HuH-7.5 (cell line): ENCODE measurements around the gene NSUN2.
A peak's percentile ranks its signal among the peaks of the same experiment; 100 is the strongest.
"Not testable (repeated sequence)": the region's sequence is repeated elsewhere in the genome, so short reads cannot be mapped to it uniquely, and the experiment has no call there.

Experiments used
- DNase-seq: peaks from one replicate; pipeline ENCODE4 v3.0.0; 2011; ENCODE audit warnings: low spot score

NSUN2 gene

DNA sequence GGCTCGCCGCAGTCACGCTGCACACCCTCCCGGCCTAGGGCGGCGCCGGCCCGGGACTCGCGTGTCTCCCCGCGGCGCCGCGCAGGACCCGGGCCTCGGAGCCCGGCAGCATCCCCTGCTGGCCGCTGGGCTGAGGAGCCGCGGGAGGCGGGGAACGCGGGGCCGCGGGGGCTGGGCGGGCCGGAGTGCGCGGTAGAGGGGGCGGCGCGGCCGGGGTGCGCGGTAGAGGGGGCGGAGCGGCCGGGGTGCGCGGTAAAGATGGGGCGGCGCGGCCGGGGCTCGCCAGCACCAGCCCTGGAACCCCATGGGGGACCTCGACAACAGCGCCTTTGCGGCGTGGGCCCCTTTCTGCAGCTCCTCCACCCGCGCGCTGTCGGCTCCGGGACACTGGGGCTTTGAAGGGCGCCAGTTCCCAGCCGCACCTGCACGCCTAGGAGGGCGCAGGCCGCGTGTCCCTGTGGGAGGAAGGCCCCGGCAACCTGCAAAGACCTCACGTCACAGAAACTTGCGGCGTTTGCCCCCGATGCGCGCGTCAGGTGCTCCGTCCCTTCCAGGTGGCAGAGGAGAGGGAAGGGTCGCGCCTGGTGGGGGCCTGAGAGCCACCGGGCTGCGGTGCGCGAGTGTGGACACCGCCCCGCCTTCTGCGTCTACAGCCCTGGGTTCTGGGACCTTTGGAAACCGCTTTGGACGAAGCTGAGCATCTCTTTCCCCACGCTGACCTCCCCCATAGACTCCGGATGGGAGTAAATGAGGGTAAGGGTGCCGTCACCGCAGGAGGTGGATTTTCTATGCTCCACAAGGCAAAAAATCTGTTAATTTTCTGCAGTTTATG is 49.6 kb downstream of the NSUN2 start:
- DNase-seq = peak; percentile 58

- no peak for DNase-seq
Measured at GRCh38 chr5:6582507-6583048, 50.3 kb downstream of the NSUN2 start.

DNA sequence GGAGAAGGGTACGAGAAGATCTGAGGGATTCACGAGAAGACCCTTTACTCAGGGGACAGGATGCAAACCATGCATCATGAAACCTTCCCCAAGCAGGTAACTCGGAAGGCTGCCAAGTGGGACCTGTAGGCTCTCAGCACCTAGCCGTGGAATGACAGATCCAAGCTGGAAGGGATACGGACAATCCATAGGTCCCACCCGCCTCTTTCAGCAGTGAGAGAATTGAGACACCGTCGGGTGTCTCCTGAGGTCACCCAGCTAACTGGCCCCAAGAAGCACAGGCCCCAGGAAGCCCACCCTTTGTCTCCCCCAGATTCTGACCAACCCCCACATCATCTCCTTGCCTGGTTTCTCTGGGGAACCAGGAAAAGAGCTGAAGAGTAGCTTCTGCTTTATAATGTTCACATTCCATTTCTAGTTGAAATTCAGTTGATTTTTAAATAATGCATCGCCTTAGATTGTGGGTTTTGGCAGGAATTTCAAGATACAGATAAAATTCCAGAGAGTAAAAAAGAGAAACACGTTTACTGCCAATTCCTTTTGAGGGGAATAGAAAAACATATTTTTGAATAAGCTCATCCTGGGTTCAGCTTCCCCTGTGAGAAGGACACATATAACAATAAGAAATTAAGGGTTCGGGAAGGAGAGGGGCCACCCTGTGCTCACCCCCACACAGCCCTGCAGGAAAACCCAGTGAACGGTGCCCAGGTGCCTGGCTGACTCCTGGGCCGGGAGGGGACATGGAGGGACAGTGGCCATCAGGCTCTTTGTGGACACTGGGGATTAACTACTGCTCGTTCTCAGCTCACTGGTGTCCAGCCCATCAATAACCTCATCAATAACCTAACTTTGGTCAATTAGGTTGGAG is 51.1 kb downstream of the NSUN2 start:
- no peak for DNase-seq

DNA sequence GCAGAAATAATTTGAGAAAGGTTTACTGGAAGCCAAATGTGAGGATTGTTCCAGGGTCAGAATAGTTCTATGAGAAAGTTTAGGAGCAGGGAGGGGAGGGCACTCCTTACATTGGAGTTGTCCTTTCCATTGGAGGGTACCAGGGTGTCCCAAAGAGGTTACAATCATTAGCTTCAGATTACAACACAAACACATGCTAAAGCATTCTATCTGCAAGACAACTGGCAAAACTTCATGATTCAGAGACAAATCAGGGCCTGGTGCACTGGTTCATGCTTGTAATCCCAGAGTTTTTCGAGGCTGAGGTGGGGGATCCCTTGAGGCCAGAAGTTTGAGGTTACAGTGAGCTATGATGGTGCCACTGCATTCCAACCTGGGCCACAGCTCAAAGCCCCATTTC is 51.8 kb downstream of the NSUN2 start:
- no peak for DNase-seq

DNA sequence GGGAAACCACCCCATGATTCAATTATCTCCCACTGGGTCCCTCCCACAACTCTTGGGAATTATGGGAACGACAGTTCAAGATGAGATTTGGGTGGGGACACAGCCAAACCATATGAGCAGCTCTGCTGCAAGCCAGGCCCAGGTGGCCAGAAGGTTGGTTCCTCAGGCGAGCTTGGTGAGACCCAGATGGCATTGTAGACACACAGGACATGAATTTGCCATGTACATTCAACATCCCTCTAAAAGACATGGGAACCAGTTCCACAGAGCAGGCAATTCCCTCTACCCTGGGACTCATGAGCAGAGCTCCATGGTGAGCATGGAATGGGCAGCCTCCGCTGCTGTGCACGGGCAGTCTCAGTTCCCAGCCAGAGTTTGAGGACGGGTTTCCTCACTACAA is 53.3 kb downstream of the NSUN2 start:
- DNase-seq = no peak

DNA sequence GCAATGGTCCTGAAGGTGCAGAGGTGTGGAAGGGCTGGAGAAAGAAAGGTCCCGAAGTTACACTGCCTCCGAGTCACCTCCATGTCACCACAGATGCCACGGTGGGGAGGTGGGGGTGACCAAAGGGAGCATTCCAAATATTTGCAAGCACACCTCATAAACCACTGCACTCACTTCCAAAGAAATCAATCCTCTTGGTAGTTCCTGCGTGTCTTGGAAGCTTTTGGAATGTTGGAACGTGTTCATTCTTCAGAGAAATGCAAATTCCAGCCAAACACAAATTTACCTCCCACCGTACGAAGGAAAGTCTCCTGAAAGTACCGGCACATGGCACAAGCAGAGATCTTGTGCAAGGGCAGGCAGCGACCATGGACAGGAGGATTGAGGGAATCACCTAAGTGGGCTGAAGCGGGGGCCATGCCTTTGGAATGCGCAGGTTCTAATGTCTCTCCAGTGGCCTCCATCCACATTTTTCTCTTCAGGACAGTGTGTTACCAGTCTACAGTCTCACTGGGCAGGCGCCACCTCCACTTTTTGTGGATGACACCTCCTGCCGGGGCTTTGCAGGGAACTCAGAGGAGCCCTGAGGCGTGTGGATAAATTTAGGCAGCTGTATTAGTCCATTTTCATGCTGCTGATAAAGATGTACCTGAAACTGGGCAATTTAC is 54.0 kb downstream of the NSUN2 start:
- DNase-seq = no peak

GRCh38 chr5:6576861-6577501 is 55.9 kb downstream of the NSUN2 start:
- DNase-seq = peak; percentile 52

- no peak for DNase-seq
Measured at GRCh38 chr5:6574537-6575245, 58.2 kb downstream of the NSUN2 start.

DNA sequence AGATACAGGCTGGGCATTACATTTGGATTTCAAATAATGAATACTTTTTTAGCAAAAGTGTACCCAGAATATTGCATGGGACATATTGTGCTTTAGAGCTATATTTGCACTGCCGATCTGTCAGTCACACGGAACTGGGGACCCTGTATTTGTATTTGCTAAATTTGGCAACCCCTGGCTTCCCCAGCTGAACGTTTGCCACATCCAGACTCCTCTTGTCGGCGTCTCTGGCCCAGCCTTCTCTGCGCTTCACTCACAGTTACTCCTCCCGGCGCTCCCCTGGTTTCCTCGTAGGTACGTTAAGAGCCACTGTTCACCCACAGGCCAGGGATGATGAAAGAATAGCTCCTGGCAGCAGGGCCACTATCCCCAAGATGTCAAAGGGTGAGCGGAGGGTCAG is 58.7 kb downstream of the NSUN2 start:
- DNase-seq = no peak

GRCh38 chr5:6573651-6574101 is 59.2 kb downstream of the NSUN2 start:
- DNase-seq = no peak

- DNase-seq = no peak
Measured at GRCh38 chr5:6572825-6573380, 59.9 kb downstream of the NSUN2 start.

DNA sequence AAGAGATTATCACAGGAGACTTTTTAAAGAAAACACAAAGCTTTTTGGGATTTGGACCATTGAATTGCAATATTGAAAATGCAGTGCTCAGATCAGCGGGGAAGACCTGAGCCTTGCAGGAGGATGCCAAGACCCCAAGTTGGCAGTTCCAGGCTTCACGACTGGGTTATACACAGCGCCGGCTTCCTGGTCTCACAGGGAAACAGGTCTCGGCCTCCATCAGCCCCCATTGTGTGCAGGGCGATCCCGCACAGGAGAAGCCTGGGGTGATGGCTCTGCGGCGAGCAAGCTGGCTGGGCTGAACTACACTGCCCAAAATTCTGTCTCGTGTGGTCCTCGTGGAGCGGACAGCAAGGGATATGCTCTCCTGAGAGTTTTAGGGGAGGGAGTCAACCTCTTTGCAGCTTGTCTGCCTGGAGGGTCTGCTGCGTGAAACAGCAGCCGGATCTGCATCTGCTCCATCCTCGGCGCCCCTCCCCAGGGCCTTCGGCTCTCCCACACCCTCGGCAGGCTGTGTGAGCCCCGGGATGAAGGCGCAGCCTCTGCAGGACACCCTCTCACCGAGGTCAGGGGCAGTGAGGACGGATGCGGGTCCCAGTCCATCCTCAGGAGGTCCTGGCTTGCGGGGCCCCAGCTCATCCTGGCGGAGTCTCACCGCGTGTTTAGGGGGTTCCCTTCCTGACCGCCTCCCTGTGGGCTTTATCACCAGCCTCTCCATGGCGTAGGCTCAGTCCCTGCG is 60.6 kb downstream of the NSUN2 start:
- DNase-seq = no peak

GRCh38 chr5:6571607-6572006 is 61.2 kb downstream of the NSUN2 start:
- not testable (repeated sequence) for DNase-seq

DNA sequence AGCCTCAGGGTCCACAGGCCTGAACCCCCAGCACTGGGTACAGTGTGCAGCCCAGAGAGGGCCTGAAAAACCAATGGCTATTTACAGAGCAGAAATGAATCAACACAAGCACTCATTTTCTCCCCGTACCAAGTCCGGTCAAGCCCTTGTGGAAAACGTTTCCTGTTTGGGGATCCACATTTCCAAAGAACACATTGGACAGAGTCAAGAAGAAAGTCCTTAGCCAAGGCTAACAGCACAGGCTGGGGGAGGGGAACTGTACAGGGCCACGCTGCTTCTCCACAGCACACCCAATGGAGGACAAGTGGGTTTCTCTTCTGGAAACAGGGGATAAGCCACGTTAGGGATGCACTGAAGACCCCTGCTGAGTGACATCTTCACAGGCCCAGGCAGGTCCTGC is 62.3 kb downstream of the NSUN2 start:
- no peak for DNase-seq

DNA sequence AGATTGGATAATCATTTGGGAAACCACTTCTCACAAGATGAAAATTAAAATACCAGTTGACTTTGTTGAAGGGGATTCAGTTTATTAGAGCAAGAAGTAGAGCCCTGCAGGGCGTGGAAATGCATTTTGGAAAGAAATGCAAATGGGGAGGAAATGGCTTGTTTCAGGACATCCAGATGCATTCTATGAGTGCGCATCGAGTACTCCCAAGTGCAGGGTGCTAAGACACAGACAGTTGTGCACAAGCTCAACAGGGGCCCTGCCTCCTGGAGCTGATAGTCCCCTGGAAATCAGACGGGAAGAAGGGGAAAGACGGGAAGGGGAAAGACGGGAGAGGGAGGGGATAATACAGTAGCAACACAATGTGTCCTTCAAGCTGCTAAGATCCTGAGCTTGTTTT is 64.0 kb downstream of the NSUN2 start:
- no peak for DNase-seq

GRCh38 chr5:6568383-6568782 is 64.5 kb downstream of the NSUN2 start:
- DNase-seq = no peak

- DNase-seq = no peak
Measured at GRCh38 chr5:6567835-6568234, 65.0 kb downstream of the NSUN2 start.

- no peak for DNase-seq
Measured at GRCh38 chr5:6567068-6567467, 65.8 kb downstream of the NSUN2 start.

- DNase-seq = no peak
Measured at GRCh38 chr5:6565492-6565891, 67.4 kb downstream of the NSUN2 start.
